Activated T-helper 2 cell treated with anti-CD3 and anti-CD28 coated beads, Interferon-gamma antibody, Interleukin-2, Interleukin-4, amounts not matched to agents 10 μg/mL and 5 μg/mL and 100 μg/mL, durations not matched to agents 14 hours and 24 hours and 36 hours (primary cell): ENCODE results near the gene CPED1. TPM values are rescaled to one million over a fixed set of nuclear protein-coding genes. Genes with fewer than 3 reads are reported as not detected.
"Not testable (repeated sequence)": the region's sequence is repeated elsewhere in the genome, so short reads cannot be mapped to it uniquely, and the experiment has no call there.

Source experiments
- DNase-seq: peaks from one replicate; pipeline ENCODE4 v3.0.0; 2021; ENCODE audit warnings: low spot score
- H3K27ac Mint-ChIP-seq: one replicate; pipeline ENCODE4 v1.8.0; 2021; ENCODE audit warnings: mixed read lengths
- H3K27me3 Mint-ChIP-seq: one replicate; pipeline ENCODE4 v1.8.0; 2021; ENCODE audit warnings: low read depth, mixed read lengths
- H3K36me3 Mint-ChIP-seq: one replicate; pipeline ENCODE4 v1.8.0; 2021; ENCODE audit warnings: low read depth, mixed read lengths
- H3K4me1 Mint-ChIP-seq: one replicate; pipeline ENCODE4 v1.8.0; 2021; ENCODE audit warnings: low read depth, mixed read lengths
- H3K4me3 Mint-ChIP-seq: one replicate; pipeline ENCODE4 v1.8.0; 2021; ENCODE audit warnings: low read depth, mild to moderate bottlenecking, moderate library complexity, mixed read lengths
- H3K9me3 Mint-ChIP-seq: one replicate; pipeline ENCODE4 v1.8.0; 2021; ENCODE audit warnings: mixed read lengths
- intact Hi-C: fragments of 100-400 bp; cut with micrococcal nuclease; formaldehyde crosslinking; loops from one replicate; pipeline ENCODE4 v1.15.1; 2023
- total RNA-seq: library from RNA; stranded (reverse); gene quantifications from 2 replicates; pipeline ENCODE4 v1.2.3, GENCODE V29; 2022

Gene CPED1
- total RNA-seq, 1 donor from 2014 or later: not detected

- H3K36me3 Mint-ChIP-seq, H3K4me1 Mint-ChIP-seq, H3K9me3 Mint-ChIP-seq, intact Hi-C loops, H3K27ac Mint-ChIP-seq, H3K4me3 Mint-ChIP-seq, DNase-seq: not testable (repeated sequence)
- peaks cover 23% of the 10 kb centered on the region for H3K27me3 Mint-ChIP-seq
Observed at GRCh38 chr7:121067717-121068116, 79.2 kb downstream of the CPED1 start.

- intact Hi-C loops: loop anchor here (2.0 kb wide), 1 partner anchor 13 kb away; no protein-coding TSS in a partner anchor
- H3K4me3 Mint-ChIP-seq: no peak overlapping the region
- no peaks in the 10 kb centered on the region for H3K9me3 Mint-ChIP-seq
- H3K27me3 Mint-ChIP-seq: peaks cover 18% of the 10 kb centered on the region
- no peak overlapping the region for H3K27ac Mint-ChIP-seq
- H3K4me1 Mint-ChIP-seq: no peaks in the 10 kb centered on the region
- H3K36me3 Mint-ChIP-seq: no peaks in the 10 kb centered on the region
- no peak for DNase-seq
Observed at GRCh38 chr7:121069346-121070100, 81.0 kb downstream of the CPED1 start.

GRCh38 chr7:121071132-121071531, 82.6 kb downstream of the CPED1 start:
- H3K27ac Mint-ChIP-seq: no peak overlapping the region
- peaks cover 20% of the 10 kb centered on the region for H3K27me3 Mint-ChIP-seq
- no peaks in the 10 kb centered on the region for H3K36me3 Mint-ChIP-seq
- no peak overlapping the region for H3K4me3 Mint-ChIP-seq
- no peaks in the 10 kb centered on the region for H3K4me1 Mint-ChIP-seq
- no peaks in the 10 kb centered on the region for H3K9me3 Mint-ChIP-seq
- DNase-seq: no peak
- intact Hi-C loops: loop anchor here (2.0 kb wide), 1 partner anchor 14 kb away; no protein-coding TSS in a partner anchor

GRCh38 chr7:121071662-121072061, 83.2 kb downstream of the CPED1 start:
- intact Hi-C loops: loop anchor here (2.0 kb wide), 1 partner anchor 15 kb away; no protein-coding TSS in a partner anchor

GRCh38 chr7:121072826-121073225, 84.3 kb downstream of the CPED1 start:
- no peak for DNase-seq
- no peak overlapping the region for H3K4me3 Mint-ChIP-seq
- H3K27ac Mint-ChIP-seq: no peak overlapping the region
- H3K4me1 Mint-ChIP-seq: no peaks in the 10 kb centered on the region
- H3K27me3 Mint-ChIP-seq: peaks cover 22% of the 10 kb centered on the region
- H3K9me3 Mint-ChIP-seq: no peaks in the 10 kb centered on the region
- H3K36me3 Mint-ChIP-seq: no peaks in the 10 kb centered on the region
- intact Hi-C loops: no loop called here

More at GRCh38 chr7:121071662-121072061, 83.2 kb downstream of the CPED1 start:
- DNase-seq: no peak
- Mint-ChIP-seq H3K4me3 (no peak overlapping the region), H3K27ac (no peak overlapping the region), H3K4me1 (no peaks in the 10 kb centered on the region), H3K27me3 (peaks cover 18% of the 10 kb centered on the region), H3K36me3 (no peaks in the 10 kb centered on the region), H3K9me3 (no peaks in the 10 kb centered on the region)

- intact Hi-C loops: no loop called here
- Mint-ChIP-seq H3K9me3 (no peaks in the 10 kb centered on the region), H3K36me3 (no peaks in the 10 kb centered on the region), H3K4me1 (no peaks in the 10 kb centered on the region), H3K27me3 (peaks cover 23% of the 10 kb centered on the region), H3K27ac (no peak overlapping the region), H3K4me3 (no peak overlapping the region)
- no peak for DNase-seq
Observed at GRCh38 chr7:121073463-121074099, 85.1 kb downstream of the CPED1 start.

GRCh38 chr7:121075424-121075841, 86.9 kb downstream of the CPED1 start:
- H3K36me3 Mint-ChIP-seq, H3K4me3 Mint-ChIP-seq, H3K27ac Mint-ChIP-seq, DNase-seq, H3K9me3 Mint-ChIP-seq, intact Hi-C loops, H3K4me1 Mint-ChIP-seq: not testable (repeated sequence)
- peaks cover 27% of the 10 kb centered on the region for H3K27me3 Mint-ChIP-seq

GRCh38 chr7:121075952-121076349, 87.4 kb downstream of the CPED1 start:
- peaks cover 28% of the 10 kb centered on the region for H3K27me3 Mint-ChIP-seq
- H3K36me3 Mint-ChIP-seq: no peaks in the 10 kb centered on the region
- H3K4me1 Mint-ChIP-seq: no peaks in the 10 kb centered on the region
- DNase-seq: no peak
- H3K4me3 Mint-ChIP-seq: no peak overlapping the region
- H3K9me3 Mint-ChIP-seq: no peaks in the 10 kb centered on the region
- H3K27ac Mint-ChIP-seq: no peak overlapping the region
- intact Hi-C loops: no loop called here

GRCh38 chr7:121076350-121077164, 88.0 kb downstream of the CPED1 start:
- no peaks in the 10 kb centered on the region for H3K36me3 Mint-ChIP-seq
- no peak for DNase-seq
- H3K4me1 Mint-ChIP-seq: peaks cover 2% of the 10 kb centered on the region
- intact Hi-C loops: no loop called here
- H3K27me3 Mint-ChIP-seq: peaks cover 29% of the 10 kb centered on the region
- no peaks in the 10 kb centered on the region for H3K9me3 Mint-ChIP-seq
- no peak overlapping the region for H3K27ac Mint-ChIP-seq
- H3K4me3 Mint-ChIP-seq: no peak overlapping the region

- Mint-ChIP-seq H3K4me3 (no peak overlapping the region), H3K9me3 (no peaks in the 10 kb centered on the region), H3K36me3 (no peaks in the 10 kb centered on the region), H3K4me1 (peaks cover 3% of the 10 kb centered on the region), H3K27me3 (peaks cover 26% of the 10 kb centered on the region), H3K27ac (no peak overlapping the region)
- intact Hi-C loops: no loop called here
- DNase-seq: no peak
Observed at GRCh38 chr7:121077165-121077630, 88.7 kb downstream of the CPED1 start.

GRCh38 chr7:121078701-121079227, 90.3 kb downstream of the CPED1 start:
- H3K4me3 Mint-ChIP-seq: no peak overlapping the region

GRCh38 chr7:121079425-121080169, 91.1 kb downstream of the CPED1 start:
- Mint-ChIP-seq H3K27ac (no peak overlapping the region), H3K36me3 (no peaks in the 10 kb centered on the region)
- intact Hi-C loops: loop anchor here (2.0 kb wide), 1 partner anchor 287 kb away; no protein-coding TSS in a partner anchor

More at GRCh38 chr7:121078701-121079227, 90.3 kb downstream of the CPED1 start:
- H3K4me1 Mint-ChIP-seq: peaks cover 3% of the 10 kb centered on the region
- H3K9me3 Mint-ChIP-seq: no peaks in the 10 kb centered on the region
- peaks cover 29% of the 10 kb centered on the region for H3K27me3 Mint-ChIP-seq
- no peaks in the 10 kb centered on the region for H3K36me3 Mint-ChIP-seq
- intact Hi-C loops: no loop called here
- DNase-seq: no peak
- no peak overlapping the region for H3K27ac Mint-ChIP-seq

More at GRCh38 chr7:121079425-121080169, 91.1 kb downstream of the CPED1 start:
- H3K9me3 Mint-ChIP-seq: no peaks in the 10 kb centered on the region
- peaks cover 3% of the 10 kb centered on the region for H3K4me1 Mint-ChIP-seq
- H3K27me3 Mint-ChIP-seq: peaks cover 26% of the 10 kb centered on the region
- no peak for DNase-seq
- no peak overlapping the region for H3K4me3 Mint-ChIP-seq
